Vagina (tissue), 2 donors: Measurements from ENCODE around the gene MED15.

Experiments
- POLR2AphosphoS5 ChIP-seq, 2 donors: sonication (generic); formaldehyde crosslinking; IDR thresholded peaks; one replicate each; pipeline ENCODE4 v1.9.0; 2017; ENCODE audit warnings: antibody characterized with exemption in 2 of 2, mild to moderate bottlenecking in 2 of 2, low read depth in 1 of 2; ENCODE audit not compliant: insufficient read depth in 1 of 2
- TF ChIP-seq, protein P1 (sequence below), 3 experiments: fragments of 450-650 bp in 2 of 3; fragments of 200-600 bp in 1 of 3; sonication (generic) in 1 of 3; IDR thresholded peaks; one replicate each; pipeline ENCODE4 v1.5.1; 2017 to 2019; ENCODE audit warnings: antibody characterized with exemption in 3 of 3, mild to moderate bottlenecking in 2 of 3, moderate library complexity in 2 of 3

DNA sequence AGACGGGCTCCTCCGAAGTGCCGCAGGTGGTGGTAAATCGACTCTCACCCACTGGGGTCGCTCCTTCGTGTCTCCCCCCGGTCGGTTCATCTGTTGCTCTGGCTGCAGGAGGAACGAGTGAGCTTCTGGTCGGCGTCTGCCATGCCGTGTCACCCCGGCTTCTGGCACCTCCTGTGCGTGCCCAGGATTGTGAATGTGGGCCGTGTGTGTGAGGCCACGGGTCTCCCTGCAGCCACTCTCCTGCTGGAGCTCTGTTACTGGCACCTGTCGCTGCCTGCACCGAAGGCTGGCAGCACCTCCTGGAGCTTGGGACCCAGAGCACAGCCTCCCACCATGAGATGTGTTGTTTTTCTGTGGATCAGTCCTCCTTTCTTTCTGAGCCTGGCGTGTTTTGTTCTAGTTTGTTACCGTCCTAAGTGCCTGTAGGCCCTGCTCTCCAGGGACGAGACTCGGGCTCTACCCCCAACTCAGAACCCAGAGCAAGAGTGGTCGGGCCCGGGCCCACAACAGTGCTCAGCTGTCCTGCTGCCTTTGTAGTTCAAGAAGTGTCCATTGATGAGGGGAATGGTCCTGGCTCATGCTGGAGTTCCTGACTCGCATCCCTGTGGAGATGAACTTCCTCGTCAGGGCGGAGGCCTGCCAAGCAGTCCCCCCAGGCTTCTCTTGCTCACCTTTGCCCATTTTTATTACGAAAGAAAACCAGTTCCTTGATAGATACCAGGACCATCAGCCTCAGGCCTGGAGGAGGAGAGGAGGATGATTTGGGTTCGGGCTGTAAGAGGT, 66.6 kb downstream of the MED15 start:
- TF ChIP-seq, protein P1, sequence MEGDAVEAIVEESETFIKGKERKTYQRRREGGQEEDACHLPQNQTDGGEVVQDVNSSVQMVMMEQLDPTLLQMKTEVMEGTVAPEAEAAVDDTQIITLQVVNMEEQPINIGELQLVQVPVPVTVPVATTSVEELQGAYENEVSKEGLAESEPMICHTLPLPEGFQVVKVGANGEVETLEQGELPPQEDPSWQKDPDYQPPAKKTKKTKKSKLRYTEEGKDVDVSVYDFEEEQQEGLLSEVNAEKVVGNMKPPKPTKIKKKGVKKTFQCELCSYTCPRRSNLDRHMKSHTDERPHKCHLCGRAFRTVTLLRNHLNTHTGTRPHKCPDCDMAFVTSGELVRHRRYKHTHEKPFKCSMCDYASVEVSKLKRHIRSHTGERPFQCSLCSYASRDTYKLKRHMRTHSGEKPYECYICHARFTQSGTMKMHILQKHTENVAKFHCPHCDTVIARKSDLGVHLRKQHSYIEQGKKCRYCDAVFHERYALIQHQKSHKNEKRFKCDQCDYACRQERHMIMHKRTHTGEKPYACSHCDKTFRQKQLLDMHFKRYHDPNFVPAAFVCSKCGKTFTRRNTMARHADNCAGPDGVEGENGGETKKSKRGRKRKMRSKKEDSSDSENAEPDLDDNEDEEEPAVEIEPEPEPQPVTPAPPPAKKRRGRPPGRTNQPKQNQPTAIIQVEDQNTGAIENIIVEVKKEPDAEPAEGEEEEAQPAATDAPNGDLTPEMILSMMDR (IDR thresholded peaks at IDR 0.05), result no peak
- TF ChIP-seq POLR2AphosphoS5 (IDR thresholded peaks at IDR 0.05; ENCODE audit: insufficient read depth in 1 of 2, low read depth in 1 of 2), result no peak
